ENCODE results near the gene DCST2. TPM values are rescaled to one million over a fixed set of nuclear protein-coding genes. Genes with fewer than 3 reads are reported as not detected.

Gene DCST2
- total and polyA plus RNA-seq, 2 of the 8 experiments (the other 6 are each of a cell fraction or from before 2014, with no cell fraction given), result 0.43 to 2.1 TPM

DNA sequence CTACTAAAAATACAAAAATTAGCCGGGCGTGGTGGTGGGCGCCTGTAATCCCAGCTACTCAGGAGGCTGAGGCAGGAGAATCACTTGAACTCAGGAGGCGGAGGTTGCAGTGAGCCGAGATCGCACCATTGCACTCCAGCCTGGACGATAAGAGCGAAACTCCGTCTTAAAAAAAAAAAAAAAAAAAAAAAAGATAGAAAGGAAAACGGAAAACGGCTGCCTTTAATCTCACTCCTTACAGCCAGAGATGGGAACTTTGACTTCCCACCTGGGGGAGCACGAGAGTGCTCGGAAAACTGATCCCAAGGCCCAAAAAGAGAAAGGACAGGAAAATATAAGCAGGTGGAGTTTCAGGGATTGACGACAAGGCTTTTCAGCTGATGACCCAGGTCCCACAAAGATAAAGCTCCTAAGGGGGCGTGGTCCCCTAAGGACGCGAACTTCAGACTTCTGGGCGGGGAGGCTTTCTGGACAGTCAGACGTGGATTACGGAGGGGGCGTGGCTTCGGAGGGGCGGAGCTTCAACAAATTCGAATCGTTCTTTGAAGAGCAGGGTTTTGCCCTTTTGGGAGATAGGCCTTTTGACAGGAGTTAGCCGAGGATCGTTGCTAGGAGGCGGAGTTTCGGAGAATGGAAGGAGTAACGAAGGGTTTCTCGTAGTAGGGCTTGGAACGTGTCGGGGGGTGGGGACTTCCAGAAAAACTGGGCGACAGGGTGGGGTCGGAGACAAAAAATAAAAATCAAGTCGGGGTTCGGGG is 60.1 kb downstream of the DCST2 start (continued):
- TF ChIP-seq SP1 (IDR thresholded peaks at IDR 0.05; ENCODE audit: low read depth, low read length) (peak; percentile 44; the same call in 1 of the 2 replicates), CBX5 (IDR thresholded peaks at IDR 0.05; ENCODE audit: low read depth, low read length) (no peak), ZNF274 (IDR thresholded peaks at IDR 0.05; ENCODE audit: borderline replicate concordance, extremely low read depth, low read length) (no peak), JUND (IDR thresholded peaks at IDR 0.05; ENCODE audit: low read length) (no peak), TAF7 (optimal IDR thresholded peaks at IDR 0.05; ENCODE audit: borderline replicate concordance, low read depth, low read length) (peak; percentile 35), BACH1 (IDR thresholded peaks at IDR 0.05; ENCODE audit: low read length) (no peak)

All from H1 (cell line).